C4-2B (cell line): Measurements from ENCODE around the gene DCPS.
"Not testable (repeated sequence)": the region's sequence is repeated elsewhere in the genome, so short reads cannot be mapped to it uniquely, and the experiment has no call there.

Source experiments
- CTCF ChIP-seq: fragments of 450-650 bp; conservative IDR thresholded peaks from 2 replicates; pipeline ENCODE4 v1.5.1; 2017; ENCODE audit warnings: mild to moderate bottlenecking
- ZFX ChIP-seq: fragments of 450-650 bp; IDR thresholded peaks from 2 replicates; pipeline ENCODE4 v1.6.1; 2017

DNA sequence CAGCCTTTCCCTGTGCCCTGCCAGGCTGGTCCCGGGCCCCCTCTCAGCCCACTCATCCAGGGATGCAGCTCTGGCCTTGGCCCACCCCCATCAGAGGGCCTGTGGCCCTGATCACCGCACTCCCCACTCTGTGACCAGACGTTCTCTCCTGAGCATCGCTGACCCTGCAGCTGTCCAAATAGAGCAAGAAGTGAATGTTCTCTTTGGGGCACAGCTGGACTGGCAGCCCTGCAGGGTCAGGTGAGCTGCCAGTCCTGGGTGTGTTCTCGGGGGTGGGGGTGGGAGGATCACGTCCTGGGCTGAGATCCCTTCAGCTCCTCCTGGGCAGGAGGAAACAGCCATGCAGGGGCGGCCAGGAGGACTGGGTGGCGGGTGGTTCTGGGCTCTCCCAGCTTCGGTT, 60.9 kb downstream of the DCPS start:
- TF ChIP-seq CTCF, ZFX: not testable (repeated sequence)
